NT2/D1 (cell line): ENCODE results near the gene GIMAP1.

Experiments used
- SUZ12 ChIP-seq: IDR thresholded peaks from 2 replicates; pipeline ENCODE4 v1.6.1; 2011; ENCODE audit not compliant: insufficient read length, insufficient read depth; ENCODE audit errors: extremely low read depth
- YY1 ChIP-seq: IDR thresholded peaks from 2 replicates; pipeline ENCODE4 v1.6.1; 2011; ENCODE audit not compliant: insufficient read length, insufficient read depth
- ZNF274 ChIP-seq: IDR thresholded peaks from 2 replicates; pipeline ENCODE4 v1.6.1; 2011; ENCODE audit warnings: mild to moderate bottlenecking, low read depth, low read length

- TF ChIP-seq YY1: no peak
- no peak for TF ChIP-seq SUZ12
- no peak for TF ChIP-seq ZNF274
These were observed 40.4 kb downstream of the GIMAP1 start for GRCh38 chr7:150756858-150757257.
